MCF 10A (cell line): ENCODE data around the gene JAK2. TPM values are rescaled to one million over a fixed set of nuclear protein-coding genes. Genes with fewer than 3 reads are reported as not detected.

Source experiments
- BruUV-seq: library from RNA; stranded (reverse); fragments of 400-500 nt; replicated peaks from 2 replicates; lab custom pipeline; 2021; lab: Mats Ljungman, UMichigan
- CTCF ChIA-PET: fragments of 300-600 bp; sonication (Branson Sonifier 250); formaldehyde crosslinking; extraction: SDS; loops from one replicate; lab custom pipeline; 2021; ENCODE audit warnings: antibody characterized with exemption, inconsistent platforms; lab: Yijun Ruan, JAX
- POLR2A ChIA-PET: fragments of 300-600, 350-650 bp; sonication (Branson Sonifier 250); formaldehyde crosslinking; extraction: SDS; loops from one replicate; lab custom pipeline; 2020; ENCODE audit warnings: antibody characterized with exemption, inconsistent platforms; lab: Yijun Ruan, JAX
- DNase-seq: peaks from one replicate; pipeline ENCODE4 v3.0.0-alpha.2; 2018; ENCODE audit not compliant: unreplicated experiment
- H3K27ac Mint-ChIP-seq: one replicate; pipeline ENCODE4 v1.8.0; 2022; ENCODE audit warnings: mild to moderate bottlenecking, low read depth, mixed read lengths; ENCODE audit not compliant: unreplicated experiment
- H3K27me3 Mint-ChIP-seq: one replicate; pipeline ENCODE4 v1.8.0; 2022; ENCODE audit warnings: mixed read lengths; ENCODE audit not compliant: insufficient read depth, unreplicated experiment
- H3K36me3 Mint-ChIP-seq: one replicate; pipeline ENCODE4 v1.8.0; 2022; ENCODE audit warnings: mild to moderate bottlenecking, moderate library complexity, mixed read lengths; ENCODE audit not compliant: insufficient read depth, unreplicated experiment
- H3K4me1 Mint-ChIP-seq: one replicate; pipeline ENCODE4 v1.8.0; 2022; ENCODE audit warnings: mixed read lengths; ENCODE audit not compliant: insufficient read depth, unreplicated experiment
- H3K4me3 Mint-ChIP-seq: one replicate; pipeline ENCODE4 v1.8.0; 2022; ENCODE audit warnings: mild to moderate bottlenecking, moderate library complexity, mixed read lengths; ENCODE audit not compliant: unreplicated experiment
- H3K9me3 Mint-ChIP-seq: one replicate; pipeline ENCODE4 v1.8.0; 2022; ENCODE audit warnings: mixed read lengths; ENCODE audit not compliant: unreplicated experiment
- intact Hi-C: fragments of 100-400 bp; cut with micrococcal nuclease; formaldehyde crosslinking; loops from 2 replicates; pipeline ENCODE4 v1.14.1; 2022
- total RNA-seq: library from RNA; stranded (reverse); gene quantifications from 2 replicates; pipeline ENCODE4 v1.2.3, GENCODE V29; 2022
- TF ChIP-seq, protein P1 (sequence below): fragments of 200-600 bp; IDR thresholded peaks from one replicate; pipeline ENCODE4 v1.8.0; 2022; ENCODE audit warnings: antibody characterized with exemption, mild to moderate bottlenecking; ENCODE audit not compliant: unreplicated experiment

The JAK2 gene
- total RNA-seq, 1 experiment from 2014 or later: 4.3 TPM

DNA sequence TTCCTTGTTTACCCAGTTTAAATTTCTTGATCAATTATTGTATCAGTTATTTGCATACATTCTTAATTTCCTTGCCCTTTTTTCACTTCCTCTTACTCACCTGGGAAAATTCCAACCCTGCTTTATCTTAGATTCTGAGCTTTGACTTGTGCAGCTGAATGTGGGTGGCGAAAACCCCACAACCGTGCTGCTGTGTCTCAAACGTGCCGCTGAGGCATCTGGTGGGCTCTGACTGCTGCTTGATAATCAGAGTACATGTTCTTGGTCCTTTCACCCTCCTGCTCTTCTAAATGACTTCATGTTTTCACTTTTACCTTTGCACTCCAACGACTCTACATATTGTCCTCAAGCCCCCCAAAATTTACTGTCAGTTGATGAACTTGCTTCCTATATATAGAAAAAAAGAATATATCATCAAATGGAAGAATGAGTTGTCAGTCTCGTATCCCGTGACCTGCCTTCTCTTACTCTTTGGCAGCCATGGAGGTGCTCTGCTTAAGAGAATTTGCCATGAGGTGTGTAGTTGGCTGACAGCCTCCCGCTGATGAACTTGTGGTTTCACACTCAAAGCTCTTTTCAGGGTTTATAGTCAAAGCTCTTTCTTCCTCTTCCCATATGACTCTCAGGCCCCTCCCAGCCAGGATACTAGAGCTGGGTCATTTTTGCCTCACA, 14.0 kb upstream of the JAK2 start:
- Mint-ChIP-seq H3K27ac (no peak overlapping the region), H3K4me1 (no peaks in the 10 kb centered on the region), H3K4me3 (no peak overlapping the region), H3K36me3 (no peaks in the 10 kb centered on the region), H3K27me3 (no peaks in the 10 kb centered on the region), H3K9me3 (no peaks in the 10 kb centered on the region)
- no peak for DNase-seq
- BruUV-seq: no TSS peak
- intact Hi-C loops: no loop called here
- TF ChIP-seq, protein P1, sequence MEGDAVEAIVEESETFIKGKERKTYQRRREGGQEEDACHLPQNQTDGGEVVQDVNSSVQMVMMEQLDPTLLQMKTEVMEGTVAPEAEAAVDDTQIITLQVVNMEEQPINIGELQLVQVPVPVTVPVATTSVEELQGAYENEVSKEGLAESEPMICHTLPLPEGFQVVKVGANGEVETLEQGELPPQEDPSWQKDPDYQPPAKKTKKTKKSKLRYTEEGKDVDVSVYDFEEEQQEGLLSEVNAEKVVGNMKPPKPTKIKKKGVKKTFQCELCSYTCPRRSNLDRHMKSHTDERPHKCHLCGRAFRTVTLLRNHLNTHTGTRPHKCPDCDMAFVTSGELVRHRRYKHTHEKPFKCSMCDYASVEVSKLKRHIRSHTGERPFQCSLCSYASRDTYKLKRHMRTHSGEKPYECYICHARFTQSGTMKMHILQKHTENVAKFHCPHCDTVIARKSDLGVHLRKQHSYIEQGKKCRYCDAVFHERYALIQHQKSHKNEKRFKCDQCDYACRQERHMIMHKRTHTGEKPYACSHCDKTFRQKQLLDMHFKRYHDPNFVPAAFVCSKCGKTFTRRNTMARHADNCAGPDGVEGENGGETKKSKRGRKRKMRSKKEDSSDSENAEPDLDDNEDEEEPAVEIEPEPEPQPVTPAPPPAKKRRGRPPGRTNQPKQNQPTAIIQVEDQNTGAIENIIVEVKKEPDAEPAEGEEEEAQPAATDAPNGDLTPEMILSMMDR: no peak
- CTCF ChIA-PET: no interaction called here
- POLR2A ChIA-PET: interaction anchor here (1.3 kb wide), 1 partner anchor 12 kb away, joined by 3 read pairs; no protein-coding TSS in a partner anchor

DNA sequence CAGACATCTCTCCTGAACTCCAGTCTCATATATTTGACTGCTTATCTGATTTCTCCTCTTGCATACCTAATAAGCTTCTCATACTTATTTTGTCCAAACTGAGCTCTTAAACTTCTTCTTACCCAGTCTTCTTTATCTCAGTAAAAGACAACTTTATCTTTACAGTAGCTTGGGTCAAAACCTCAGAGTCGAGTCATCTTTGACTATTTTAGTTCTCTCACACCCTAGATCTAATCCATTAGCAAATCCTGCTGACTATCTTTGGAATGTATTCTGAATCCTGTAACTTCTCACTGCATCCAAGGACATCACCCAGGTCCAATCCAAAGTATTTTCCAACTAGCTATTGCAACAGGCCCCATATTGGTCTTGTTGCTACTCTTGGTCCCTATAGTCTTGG, 11.8 kb upstream of the JAK2 start:
- Mint-ChIP-seq H3K9me3 (no peaks in the 10 kb centered on the region), H3K27me3 (no peaks in the 10 kb centered on the region), H3K36me3 (no peaks in the 10 kb centered on the region), H3K4me1 (no peaks in the 10 kb centered on the region), H3K4me3 (no peak overlapping the region), H3K27ac (no peak overlapping the region)
- intact Hi-C loops: no loop called here
- TF ChIP-seq, protein P1: no peak
- BruUV-seq: no TSS peak
- ChIA-PET POLR2A (interaction anchor here (0.9 kb wide), 1 partner anchor 27 kb away, joined by 5 read pairs; no protein-coding TSS in a partner anchor), CTCF (interaction anchor here (0.8 to 1.1 kb wide), 2 partner anchors 14 to 213 kb away, joined by 3 to 4 read pairs; no protein-coding TSS in a partner anchor)
- no peak for DNase-seq

DNA sequence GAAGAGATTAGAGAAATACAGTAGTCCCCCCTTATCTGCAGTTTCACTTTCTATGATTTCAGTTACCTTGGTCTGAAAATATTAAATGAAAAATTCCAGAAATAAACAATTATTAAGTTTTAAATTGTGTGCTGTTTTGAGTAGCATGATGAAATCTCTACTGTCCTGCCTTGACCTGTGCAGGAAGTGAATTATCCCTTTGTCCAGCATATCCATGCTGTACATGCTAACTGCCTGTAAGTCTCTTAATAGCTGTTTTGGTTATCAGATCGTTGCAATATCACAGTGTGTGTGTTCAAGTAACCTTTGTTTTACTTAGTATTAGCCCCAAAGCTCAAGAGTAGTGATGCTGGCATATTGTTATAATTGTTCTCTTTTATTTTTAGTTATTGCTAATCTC, 11.2 kb upstream of the JAK2 start:
- TF ChIP-seq, protein P1: no peak
- H3K4me3 Mint-ChIP-seq: no peak overlapping the region
- H3K27me3 Mint-ChIP-seq: no peaks in the 10 kb centered on the region
- DNase-seq: no peak
- no TSS peak for BruUV-seq
- no peak overlapping the region for H3K27ac Mint-ChIP-seq
- intact Hi-C loops: no loop called here
- no peaks in the 10 kb centered on the region for H3K4me1 Mint-ChIP-seq
- ChIA-PET CTCF (interaction anchor here (0.8 kb wide), 1 partner anchor 214 kb away, joined by 3 read pairs; no protein-coding TSS in a partner anchor), POLR2A (no interaction called here)
- H3K36me3 Mint-ChIP-seq: no peaks in the 10 kb centered on the region
- H3K9me3 Mint-ChIP-seq: no peaks in the 10 kb centered on the region

DNA sequence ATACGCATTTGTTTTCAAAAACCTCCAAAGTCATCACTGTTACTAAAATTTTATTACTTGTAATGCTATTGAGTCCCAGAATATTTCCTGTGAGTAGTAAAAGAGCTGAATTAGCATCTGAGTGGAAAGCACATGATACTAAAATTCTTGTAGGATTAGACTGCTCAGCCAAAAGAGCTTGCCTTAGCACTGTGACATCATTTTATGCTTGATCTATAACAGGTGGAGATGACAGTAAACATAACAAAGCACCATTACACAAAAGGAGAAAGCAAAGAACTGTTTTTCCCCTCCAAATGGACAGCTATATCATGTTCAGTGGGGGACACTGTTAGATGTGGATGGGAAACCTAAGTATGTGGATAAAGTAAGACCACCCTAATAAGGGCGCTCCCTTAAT, 5.8 kb upstream of the JAK2 start:
- Mint-ChIP-seq H3K36me3 (no peaks in the 10 kb centered on the region), H3K27me3 (no peaks in the 10 kb centered on the region), H3K4me1 (peaks cover 24% of the 10 kb centered on the region), H3K27ac (no peak overlapping the region), H3K4me3 (no peak overlapping the region), H3K9me3 (no peaks in the 10 kb centered on the region)
- POLR2A ChIA-PET: interaction anchor here (0.8 kb wide), 1 partner anchor 239 kb away, joined by 3 read pairs; the partner anchor contains the start of gene AK3
- TF ChIP-seq, protein P1: no peak
- intact Hi-C loops: no loop called here
- CTCF ChIA-PET: interaction anchor here (1.3 to 1.7 kb wide), 4 partner anchors 14 to 217 kb away, joined by 3 to 7 read pairs (median 4); no protein-coding TSS in a partner anchor
- DNase-seq: no peak
- no TSS peak for BruUV-seq
